Fibroblast of skin of abdomen (primary cell): ENCODE results near the gene KIF2B. TPM values are rescaled to one million over a fixed set of nuclear protein-coding genes. Genes with fewer than 3 reads are reported as not detected.
"Not testable (repeated sequence)": the region's sequence is repeated elsewhere in the genome, so short reads cannot be mapped to it uniquely, and the experiment has no call there.

ENCODE experiments used
- DNase-seq: peaks from one replicate; pipeline ENCODE4 v3.0.0-alpha.2; 2013
- polyA plus RNA-seq, 2 experiments: library from polyadenylated mRNA; unstranded; fragments of 120-200 nt; gene quantifications; one replicate each; pipeline ENCODE4 v1.2.1, GENCODE V29; 2013; ENCODE audit not compliant: insufficient read length in 2 of 2

Gene KIF2B, protein sequence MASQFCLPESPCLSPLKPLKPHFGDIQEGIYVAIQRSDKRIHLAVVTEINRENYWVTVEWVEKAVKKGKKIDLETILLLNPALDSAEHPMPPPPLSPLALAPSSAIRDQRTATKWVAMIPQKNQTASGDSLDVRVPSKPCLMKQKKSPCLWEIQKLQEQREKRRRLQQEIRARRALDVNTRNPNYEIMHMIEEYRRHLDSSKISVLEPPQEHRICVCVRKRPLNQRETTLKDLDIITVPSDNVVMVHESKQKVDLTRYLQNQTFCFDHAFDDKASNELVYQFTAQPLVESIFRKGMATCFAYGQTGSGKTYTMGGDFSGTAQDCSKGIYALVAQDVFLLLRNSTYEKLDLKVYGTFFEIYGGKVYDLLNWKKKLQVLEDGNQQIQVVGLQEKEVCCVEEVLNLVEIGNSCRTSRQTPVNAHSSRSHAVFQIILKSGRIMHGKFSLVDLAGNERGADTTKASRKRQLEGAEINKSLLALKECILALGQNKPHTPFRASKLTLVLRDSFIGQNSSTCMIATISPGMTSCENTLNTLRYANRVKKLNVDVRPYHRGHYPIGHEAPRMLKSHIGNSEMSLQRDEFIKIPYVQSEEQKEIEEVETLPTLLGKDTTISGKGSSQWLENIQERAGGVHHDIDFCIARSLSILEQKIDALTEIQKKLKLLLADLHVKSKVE
- polyA plus RNA-seq (2013, experiment 1 of 2; ENCODE audit: insufficient read length), result not detected
- polyA plus RNA-seq (2013, experiment 2 of 2; ENCODE audit: insufficient read length), result not detected

DNA sequence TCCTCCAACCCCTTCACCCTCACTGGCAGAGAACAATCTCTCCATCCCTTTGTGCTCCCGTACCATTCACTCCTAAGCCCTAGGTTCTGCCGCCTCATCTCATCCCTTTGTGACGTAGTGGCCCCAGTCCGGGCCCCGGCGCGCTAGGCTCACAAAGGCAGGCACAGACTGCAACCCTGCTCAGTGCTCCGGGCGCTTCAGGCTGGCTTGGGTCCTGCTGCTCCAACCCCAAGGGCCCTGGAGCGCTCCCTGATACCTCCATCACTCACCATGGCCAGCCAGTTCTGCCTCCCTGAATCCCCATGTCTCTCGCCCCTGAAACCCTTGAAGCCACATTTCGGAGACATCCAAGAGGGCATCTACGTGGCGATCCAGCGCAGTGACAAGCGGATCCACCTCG is at the start of gene KIF2B:
TSS of gene KIF2B (plus strand) at position 164 of the 400 bp plus-strand sequence. CDS start at position 271, 107 bp downstream.
- DNase-seq, result no peak

DNA sequence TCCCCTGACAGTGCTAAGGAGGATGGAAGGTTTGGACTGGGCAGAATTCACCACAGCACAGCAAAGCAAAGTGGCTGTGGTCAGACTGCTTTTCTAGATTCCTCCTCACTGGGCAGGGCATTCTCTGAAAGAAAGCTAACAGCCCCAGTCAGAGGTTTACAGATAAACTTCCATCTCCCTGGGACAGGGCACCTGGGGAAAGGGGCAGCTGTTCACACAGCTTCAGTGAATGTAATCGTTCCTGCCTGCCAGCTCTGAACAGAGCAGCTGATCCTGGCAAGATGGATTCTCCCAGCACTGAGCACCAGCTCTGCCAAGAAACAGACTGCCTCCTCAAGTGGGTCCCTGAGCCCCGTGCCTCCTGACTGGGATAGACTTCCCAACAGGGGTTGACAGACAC is 42.4 kb upstream of the KIF2B start:
- DNase-seq, result no peak

DNA sequence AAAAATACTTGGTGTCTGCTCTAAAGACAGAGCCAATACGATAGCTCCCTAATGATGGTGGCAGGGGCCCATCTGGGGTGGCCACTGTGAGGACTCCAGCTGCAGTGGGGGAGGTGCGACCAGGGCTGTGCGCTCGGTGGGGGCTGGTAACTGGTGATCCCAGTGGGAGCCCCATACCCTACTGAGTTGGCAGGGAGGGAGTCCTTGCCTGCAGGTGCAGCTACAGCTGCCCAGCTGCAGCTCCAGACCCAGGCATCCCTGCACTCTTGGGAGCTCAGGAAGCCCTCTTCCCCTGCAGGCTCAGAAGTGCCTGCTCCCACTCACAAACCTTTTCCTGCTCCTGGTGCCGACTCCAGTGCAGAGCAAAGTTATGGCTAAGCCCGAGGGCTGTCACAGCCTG is 31.2 kb upstream of the KIF2B start:
- DNase-seq, result no peak

DNA sequence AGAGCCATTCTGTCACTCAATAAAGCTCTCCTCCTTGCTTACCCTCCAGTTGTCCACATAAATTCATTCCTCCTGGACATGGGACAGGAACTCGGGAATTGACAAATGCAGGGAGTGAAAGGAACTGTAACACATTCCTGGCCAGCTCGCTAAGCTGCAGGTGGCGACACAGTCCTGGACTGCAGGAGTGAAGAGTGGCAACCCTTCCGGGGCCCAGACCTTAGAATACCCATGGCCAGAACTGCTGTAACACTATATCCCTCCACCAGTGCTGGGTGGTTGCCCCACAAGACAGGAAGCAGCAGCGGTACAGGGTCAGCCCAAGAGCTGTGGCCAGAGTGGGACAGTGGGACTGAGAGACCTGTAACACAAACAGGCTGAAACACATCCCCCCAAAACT is 30.3 kb upstream of the KIF2B start:
- DNase-seq, result no peak

DNA sequence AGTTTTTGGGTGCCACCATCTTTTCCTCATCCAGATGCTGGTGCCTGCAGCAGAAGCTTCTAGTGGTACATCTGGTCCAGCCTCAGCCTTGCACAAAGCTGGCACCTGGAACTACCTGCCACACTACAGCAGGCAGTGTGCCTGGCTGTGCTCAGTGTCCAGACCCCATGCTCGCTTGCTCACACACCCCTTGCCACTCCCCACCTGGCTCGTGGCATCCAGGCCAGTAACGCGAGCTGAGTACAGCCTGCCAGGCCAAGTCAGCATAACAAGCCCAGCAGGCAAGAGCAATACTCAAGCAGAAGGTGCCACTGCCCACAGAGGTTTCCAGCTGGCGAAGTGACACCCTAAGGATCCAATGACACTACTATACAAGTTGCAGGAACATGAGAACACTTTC is 29.7 kb upstream of the KIF2B start:
- DNase-seq, result no peak

DNA sequence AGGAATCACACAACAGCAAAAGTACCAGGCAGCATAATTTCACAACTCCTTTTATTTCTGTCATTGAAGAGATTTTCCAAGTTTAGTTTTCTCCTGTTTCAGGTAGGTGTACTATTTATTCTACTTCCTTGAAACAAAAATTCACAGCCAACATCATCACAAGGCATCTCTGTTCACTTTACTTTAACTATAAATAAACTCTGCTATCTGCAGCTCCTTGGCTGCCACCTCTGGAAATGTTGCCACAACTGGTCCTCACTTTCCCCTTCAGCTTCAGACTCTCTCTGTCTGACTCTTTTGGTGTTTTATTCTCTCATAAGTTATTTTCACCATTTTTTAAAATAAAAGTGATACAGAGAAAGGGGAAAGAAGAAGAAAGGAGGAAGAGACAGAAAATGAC is 27.9 kb upstream of the KIF2B start:
- DNase-seq, result no peak

DNA sequence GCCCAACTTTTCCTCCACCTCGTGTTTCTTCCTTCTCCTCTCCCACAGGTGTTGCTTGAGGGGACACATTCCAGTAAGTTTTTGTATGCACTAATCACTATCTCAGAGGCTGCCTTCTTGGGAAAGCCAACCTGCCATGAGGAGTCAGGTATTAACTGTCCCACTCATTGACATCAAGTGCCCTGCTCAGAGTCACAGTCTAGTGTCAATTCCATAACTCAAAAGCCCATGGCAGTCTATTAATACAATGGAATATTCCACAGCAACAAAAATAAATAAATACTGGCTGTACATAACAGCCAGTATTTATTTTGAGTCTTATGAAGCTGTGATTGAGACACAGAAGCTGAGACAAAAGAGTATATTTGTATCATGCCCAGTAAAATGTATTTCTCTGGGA is 26.1 kb upstream of the KIF2B start:
- DNase-seq, result no peak

DNA sequence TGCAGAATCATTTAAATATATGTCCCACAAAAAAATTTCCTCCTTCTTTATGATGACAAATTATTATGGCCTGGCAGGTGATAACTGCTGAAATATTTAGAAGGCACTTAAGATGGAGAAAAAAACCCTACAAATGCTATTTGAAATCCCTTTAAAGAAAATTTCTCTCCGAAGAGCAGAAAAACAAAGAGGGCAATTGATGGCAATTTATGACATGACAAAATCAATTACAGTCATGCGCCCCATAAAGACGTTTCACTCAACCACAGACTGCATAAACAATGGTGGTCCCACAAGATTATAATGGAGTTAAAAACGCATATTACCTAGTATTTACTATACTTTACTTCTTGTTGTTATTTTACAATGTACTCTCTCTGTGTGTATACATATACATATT is 25.2 kb upstream of the KIF2B start:
- DNase-seq, result no peak

DNA sequence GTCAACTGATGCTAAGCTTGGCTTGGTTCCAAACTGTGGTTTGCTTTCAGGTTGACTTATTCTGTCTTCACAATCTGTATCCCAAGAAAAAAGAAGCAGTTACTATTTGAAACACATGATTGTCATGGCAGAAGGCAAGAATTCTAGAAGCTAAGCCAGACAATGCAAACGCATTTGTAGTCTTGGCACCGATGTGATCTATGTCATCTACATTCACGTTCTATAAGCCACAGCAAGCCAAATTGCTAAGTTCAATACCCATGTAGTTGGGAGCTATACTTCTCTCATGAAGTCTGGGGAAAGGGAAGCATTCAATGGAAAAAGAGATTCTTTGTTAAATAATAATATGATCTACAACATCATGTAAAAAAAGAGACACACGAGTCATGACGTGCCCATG is 18.3 kb upstream of the KIF2B start:
- no peak for DNase-seq

DNA sequence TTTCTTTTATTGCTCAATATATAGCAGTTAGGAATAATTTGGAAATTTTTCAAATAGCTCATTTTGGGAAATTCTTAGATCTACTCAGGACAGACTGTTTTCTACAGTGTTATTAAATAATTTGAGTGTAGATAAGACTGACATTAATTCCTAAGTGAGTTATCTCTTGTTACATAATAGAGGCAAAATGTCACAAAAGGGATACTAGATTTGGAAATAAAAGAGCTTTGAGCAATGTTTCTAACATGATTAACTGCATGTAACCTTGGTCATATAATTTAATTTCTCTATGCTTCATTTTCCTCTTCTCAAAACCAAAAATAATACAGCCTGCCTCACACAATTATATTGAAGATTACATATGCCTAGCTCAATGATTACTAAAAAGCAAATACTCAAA is 16.3 kb upstream of the KIF2B start:
- DNase-seq, result no peak

DNA sequence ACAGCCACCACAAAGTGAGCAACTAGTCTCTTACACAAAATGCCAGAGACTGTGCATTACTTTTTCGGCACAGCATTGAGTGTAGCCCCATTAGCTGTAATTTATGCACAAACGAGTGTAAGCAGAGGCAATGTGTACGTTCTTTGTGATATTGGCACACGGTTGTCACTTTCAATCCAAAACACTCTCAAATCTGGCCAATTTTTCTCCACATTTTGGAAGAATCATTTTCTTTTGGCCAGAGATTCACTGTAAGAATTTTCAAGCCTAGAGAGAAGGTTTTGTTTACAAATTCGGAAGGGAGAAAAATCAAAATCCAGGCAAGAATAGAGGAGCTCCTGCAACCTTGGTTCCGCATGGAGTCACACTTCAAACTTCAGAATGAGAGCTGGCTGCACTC is 15.4 kb upstream of the KIF2B start:
- no peak for DNase-seq

DNA sequence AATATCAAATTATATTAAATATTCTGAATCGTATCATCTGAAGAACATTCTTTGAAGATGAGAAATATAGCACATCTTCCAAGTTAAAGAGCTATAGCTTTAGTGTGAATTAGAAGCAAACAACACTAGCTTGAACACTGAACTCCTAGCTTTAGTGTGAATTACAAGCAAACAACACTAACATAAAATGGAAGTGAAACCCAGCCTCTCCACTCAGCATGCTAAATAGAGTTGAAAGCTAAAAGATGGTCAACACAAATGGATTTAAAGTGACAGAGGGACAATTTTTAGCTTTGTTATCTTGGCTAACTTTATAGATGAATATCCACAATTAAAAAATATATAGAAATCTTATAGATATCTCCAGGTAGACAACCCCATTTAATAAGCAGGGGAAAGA is 4.5 kb upstream of the KIF2B start:
- no peak for DNase-seq

DNA sequence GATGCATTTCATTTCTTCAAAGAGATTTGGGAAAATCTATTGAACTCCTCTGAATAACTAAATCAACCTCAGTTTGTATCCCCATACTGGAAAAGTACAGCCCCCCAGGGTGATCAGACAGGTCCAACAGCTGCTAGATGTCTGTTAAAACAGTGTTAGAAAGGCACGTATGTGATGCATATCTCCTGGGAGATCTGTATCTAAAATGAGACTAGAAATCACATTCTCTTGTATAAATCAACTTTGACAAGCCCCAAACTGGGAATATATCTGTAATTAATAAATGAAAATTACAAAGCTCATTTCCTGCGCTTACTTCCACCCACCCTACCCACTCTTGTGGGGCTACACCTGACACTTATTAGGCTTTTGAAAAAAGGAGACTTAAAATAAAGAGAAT is 3.8 kb upstream of the KIF2B start:
- no peak for DNase-seq

DNA sequence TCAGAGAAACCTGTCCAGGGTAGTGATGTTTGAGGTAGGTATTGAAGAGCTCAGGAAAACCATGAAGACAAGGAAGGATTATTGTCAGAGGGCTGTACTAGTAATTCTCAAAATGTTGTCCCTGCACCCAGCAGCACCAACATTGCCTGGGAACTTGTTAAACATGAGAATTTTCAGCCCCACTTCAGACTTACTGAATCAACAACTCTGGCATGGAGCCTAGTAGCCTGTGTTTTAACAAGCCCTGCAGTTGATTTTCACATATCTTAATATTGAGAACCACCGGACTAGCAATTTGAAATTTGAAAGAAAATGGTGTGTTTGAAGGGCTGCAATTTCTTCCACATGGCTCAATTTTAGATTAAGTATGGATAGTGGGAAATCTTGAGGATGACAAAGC is 2.8 kb upstream of the KIF2B start:
- DNase-seq, result no peak

DNA sequence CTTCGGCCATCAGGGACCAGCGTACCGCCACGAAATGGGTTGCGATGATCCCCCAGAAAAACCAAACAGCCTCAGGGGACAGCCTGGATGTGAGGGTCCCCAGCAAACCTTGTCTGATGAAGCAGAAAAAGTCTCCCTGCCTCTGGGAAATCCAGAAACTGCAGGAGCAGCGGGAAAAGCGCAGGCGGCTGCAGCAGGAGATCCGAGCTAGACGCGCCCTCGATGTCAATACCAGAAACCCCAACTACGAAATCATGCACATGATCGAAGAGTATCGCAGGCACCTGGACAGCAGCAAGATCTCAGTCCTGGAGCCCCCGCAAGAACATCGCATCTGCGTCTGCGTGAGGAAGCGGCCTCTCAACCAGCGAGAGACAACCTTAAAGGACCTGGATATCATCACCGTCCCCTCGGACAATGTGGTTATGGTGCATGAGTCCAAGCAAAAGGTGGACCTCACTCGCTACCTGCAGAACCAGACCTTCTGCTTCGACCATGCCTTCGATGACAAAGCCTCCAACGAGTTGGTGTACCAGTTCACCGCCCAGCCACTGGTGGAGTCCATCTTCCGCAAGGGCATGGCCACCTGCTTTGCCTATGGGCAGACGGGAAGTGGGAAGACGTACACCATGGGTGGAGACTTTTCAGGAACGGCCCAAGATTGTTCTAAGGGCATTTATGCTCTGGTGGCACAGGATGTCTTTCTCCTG is 769 bp downstream of the KIF2B start:
- no peak for DNase-seq

DNA sequence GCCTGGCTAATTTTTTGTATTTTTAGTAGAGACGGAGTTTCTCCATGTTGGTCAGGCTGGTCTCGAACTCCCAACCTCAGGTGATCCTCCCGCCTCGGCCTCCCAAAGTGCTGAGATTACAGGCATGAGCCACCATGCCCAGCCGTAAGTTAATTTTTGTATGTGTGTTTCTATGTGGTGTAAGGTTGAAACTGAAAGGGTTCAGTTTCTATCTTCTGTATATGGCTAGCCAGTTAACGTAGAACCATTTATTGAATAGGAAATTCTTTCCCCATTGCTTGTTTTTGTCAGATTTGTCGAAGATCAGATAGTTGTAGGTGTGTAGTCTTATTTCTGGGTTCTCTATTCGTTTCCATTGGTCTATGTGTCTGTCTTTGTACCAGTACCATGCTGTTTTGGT is 12.0 kb downstream of the KIF2B start:
- not testable (repeated sequence) for DNase-seq

DNA sequence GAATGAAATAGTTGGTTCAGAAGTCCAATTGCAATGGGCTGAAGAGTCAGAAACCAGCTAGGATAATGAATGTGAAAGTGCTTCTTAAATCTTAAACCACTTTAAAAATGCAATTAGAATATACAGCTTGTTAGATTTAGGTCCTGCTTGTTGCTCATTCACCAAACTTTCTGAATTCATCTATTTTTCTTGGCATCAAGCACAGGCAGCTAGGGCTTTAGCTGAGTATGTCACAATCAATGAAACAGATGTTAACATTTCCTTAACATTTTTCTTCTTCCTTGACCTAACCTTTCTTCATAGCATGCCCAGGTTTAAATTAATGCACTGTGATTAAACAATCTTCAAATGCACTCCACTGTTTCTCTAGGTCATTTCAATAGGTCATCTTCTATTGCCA is 14.4 kb downstream of the KIF2B start:
- DNase-seq, result no peak

DNA sequence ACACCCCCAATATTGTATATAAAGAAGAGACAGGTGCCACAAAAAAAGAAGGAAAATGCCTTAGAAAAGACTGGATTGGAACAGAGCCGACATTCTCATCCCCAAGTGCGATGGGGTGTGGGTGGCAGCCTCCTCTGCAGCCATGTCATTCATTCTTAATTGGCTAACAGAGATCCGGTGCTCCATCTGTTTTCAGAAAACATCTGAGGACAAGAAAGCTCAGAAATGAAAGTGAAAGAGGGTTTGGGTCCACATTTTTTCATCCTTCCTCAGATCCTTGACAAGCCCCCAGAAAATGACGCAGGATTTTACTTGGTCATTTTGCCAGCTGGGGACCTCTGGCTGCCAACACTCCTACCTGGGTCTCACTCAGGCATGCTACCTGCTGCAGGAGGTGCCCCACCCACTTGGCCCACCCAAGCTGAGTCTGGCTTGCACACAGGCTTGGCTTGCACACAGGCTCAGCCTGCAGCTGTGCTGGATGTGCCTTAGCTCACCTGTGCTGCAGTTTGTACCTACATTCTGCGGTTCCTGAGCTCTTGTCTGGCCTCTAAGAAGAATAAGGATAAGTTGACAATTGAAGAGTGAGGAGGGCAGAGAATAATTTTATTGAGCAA is 21.9 kb downstream of the KIF2B start:
- no peak for DNase-seq

DNA sequence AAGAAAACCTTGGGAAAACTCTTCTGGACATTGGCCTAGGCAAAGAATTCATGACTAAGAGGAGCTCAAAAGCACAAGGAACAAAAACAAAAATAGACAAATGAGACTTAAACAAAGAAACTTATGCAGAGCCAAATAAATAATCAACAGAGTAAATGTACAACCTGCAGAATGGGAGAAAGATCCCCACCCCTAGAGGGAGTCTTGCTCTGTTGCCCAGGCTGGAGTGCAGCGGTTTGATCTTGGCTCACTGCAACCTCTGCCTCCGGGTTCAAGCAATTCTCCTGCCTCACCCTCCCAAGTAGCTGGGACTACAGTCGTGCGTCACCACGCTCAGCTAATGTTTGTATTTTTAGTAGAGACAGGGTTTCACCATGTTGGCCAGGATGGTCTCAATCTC is 48.4 kb downstream of the KIF2B start:
- DNase-seq, result not testable (repeated sequence)
